GM18870 (cell line): ENCODE data around the gene APRT.
"Not testable (repeated sequence)": the region's sequence is repeated elsewhere in the genome, so short reads cannot be mapped to it uniquely, and the experiment has no call there.

ENCODE experiments used
- ATAC-seq: cut with Tn5 transposase; IDR thresholded peaks from one replicate; pipeline ENCODE4 v1.9.1; 2021; ENCODE audit warnings: moderate library complexity; ENCODE audit not compliant: unreplicated experiment

The APRT gene

GRCh38 chr16:88823646-88824045 is 11.9 kb upstream of the APRT start:
- ATAC-seq: not testable (repeated sequence)

GRCh38 chr16:88822281-88823040 is 10.7 kb upstream of the APRT start:
- ATAC-seq: no peak

- no peak for ATAC-seq
Measured at GRCh38 chr16:88821168-88821850, 9.6 kb upstream of the APRT start.

GRCh38 chr16:88820385-88821025 is 8.8 kb upstream of the APRT start:
- no peak for ATAC-seq

- no peak for ATAC-seq
Measured at GRCh38 chr16:88819126-88819525, 7.4 kb upstream of the APRT start.

GRCh38 chr16:88818575-88818874 is 6.8 kb upstream of the APRT start:
- no peak for ATAC-seq

- no peak for ATAC-seq
Measured at GRCh38 chr16:88817785-88818574, 6.3 kb upstream of the APRT start.

GRCh38 chr16:88816736-88817535 is 5.2 kb upstream of the APRT start:
- ATAC-seq: no peak

GRCh38 chr16:88815901-88816589 is 4.3 kb upstream of the APRT start:
- no peak for ATAC-seq

- ATAC-seq: no peak
Measured at GRCh38 chr16:88815227-88815626, 3.5 kb upstream of the APRT start.

GRCh38 chr16:88814144-88814502 is 2.4 kb upstream of the APRT start:
- no peak for ATAC-seq

- no peak for ATAC-seq
Measured at GRCh38 chr16:88813269-88814143, 1.8 kb upstream of the APRT start.

GRCh38 chr16:88812513-88813268 is 963 bp upstream of the APRT start:
- no peak for ATAC-seq

- peak; percentile 33 for ATAC-seq
Measured at GRCh38 chr16:88810912-88811768, 588 bp downstream of the APRT start.

- no peak for ATAC-seq
Measured at GRCh38 chr16:88810166-88810911, 1.4 kb downstream of the APRT start.

GRCh38 chr16:88809676-88810165 is 2.0 kb downstream of the APRT start:
- no peak for ATAC-seq
